K562 (cell line): ENCODE results near the gene CNTN2. TPM values are rescaled to one million over a fixed set of nuclear protein-coding genes. Genes with fewer than 3 reads are reported as not detected.

Experiments
- AFF1 ChIP-seq, 2 experiments: fragments of 450-650 bp; IDR thresholded peaks; 2 replicates each; pipeline ENCODE4 v1.6.1; 2018; ENCODE audit warnings: mild to moderate bottlenecking in 2 of 2, low read depth in 1 of 2; ENCODE audit not compliant: partially characterized antibody in 2 of 2
- ATF3 ChIP-seq, 2 experiments: fragments of 450-650 bp in 1 of 2; sonication (generic) in 1 of 2; formaldehyde crosslinking in 1 of 2; IDR thresholded peaks in 1 of 2; conservative IDR thresholded peaks in 1 of 2; 2 replicates each; pipeline versions ENCODE4 v1.6.1 to v1.8.1; 2016 to 2023; ENCODE audit warnings: mild to moderate bottlenecking in 2 of 2, moderate library complexity in 2 of 2, inconsistent platforms in 1 of 2, missing genetic modification reagents in 1 of 2
- CC2D1A ChIP-seq: fragments of 450-650 bp; IDR thresholded peaks from 2 replicates; pipeline ENCODE4 v1.6.1; 2017; ENCODE audit warnings: mild to moderate bottlenecking
- CHCHD3 ChIP-seq: fragments of 250-450 bp; sonication (Bioruptor Pico); IDR thresholded peaks from 2 replicates; pipeline ENCODE4 v2.1.2; 2022; ENCODE audit warnings: mild to moderate bottlenecking
- E2F1 ChIP-seq: sonication (generic); formaldehyde crosslinking; IDR thresholded peaks from 2 replicates; pipeline ENCODE4 v1.8.1; 2023; ENCODE audit warnings: mild to moderate bottlenecking, missing genetic modification reagents, moderate library complexity
- ETV6 ChIP-seq, 3 experiments: fragments of 150-350 bp in 1 of 3; sonication (generic) in 1 of 3; formaldehyde crosslinking in 1 of 3; IDR thresholded peaks; 2 replicates each; pipeline versions ENCODE4 v1.6.1 to v1.8.0; 2014 to 2022; ENCODE audit warnings: borderline replicate concordance in 2 of 3, low read depth in 2 of 3, antibody characterized with exemption in 1 of 3, low read length in 1 of 3, mild to moderate bottlenecking in 1 of 3, missing genetic modification reagents in 1 of 3
- FOXA1 ChIP-seq: fragments of 450-650 bp; IDR thresholded peaks from 2 replicates; pipeline ENCODE4 v1.6.1; 2016; ENCODE audit warnings: mild to moderate bottlenecking, borderline replicate concordance
- GABPA ChIP-seq: fragments of 200-800 bp; sonication (Bioruptor generic); conservative IDR thresholded peaks from 2 replicates; pipeline ENCODE4 v1.6.1; 2016; ENCODE audit warnings: low read depth, missing genetic modification characterization, missing compliant biosample characterization
- GTF2B ChIP-seq: IDR thresholded peaks from 2 replicates; pipeline ENCODE4 v1.6.1; 2011; ENCODE audit not compliant: insufficient read length; ENCODE audit errors: extremely low read depth
- HEY1 ChIP-seq: fragments of 250-450 bp; sonication (Bioruptor Pico); IDR thresholded peaks from 2 replicates; pipeline ENCODE4 v1.5.0; 2020; ENCODE audit warnings: mild to moderate bottlenecking, moderate library complexity, borderline replicate concordance
- PPARD ChIP-seq: fragments of 250-450 bp; sonication (Bioruptor Pico); IDR thresholded peaks from 2 replicates; pipeline ENCODE4 v1.8.0; 2022; ENCODE audit warnings: inconsistent platforms, mild to moderate bottlenecking, moderate library complexity
- SMARCE1 ChIP-seq: fragments of 450-650 bp; IDR thresholded peaks from 2 replicates; pipeline ENCODE4 v1.7.1; 2016; ENCODE audit warnings: mild to moderate bottlenecking
- ZBTB11 ChIP-seq, 3 experiments: fragments of 200-800 bp in 1 of 3; fragments of 250-450 bp in 1 of 3; fragments of 450-650 bp in 1 of 3; sonication (Bioruptor Pico) in 1 of 3; sonication (Bioruptor generic) in 1 of 3; formaldehyde crosslinking in 1 of 3; IDR thresholded peaks; 2 replicates each; pipeline versions ENCODE4 v1.6.1 to v1.8.0; 2016 to 2022; ENCODE audit warnings: mild to moderate bottlenecking in 2 of 3, missing genetic modification characterization in 2 of 3, missing compliant biosample characterization in 1 of 3, moderate library complexity in 1 of 3
- ZNF384 ChIP-seq: IDR thresholded peaks from 2 replicates; pipeline ENCODE4 v1.6.1; 2012; ENCODE audit warnings: low read depth, low read length, improper control_type of control experiment
- ZNF431 ChIP-seq: sonication (generic); formaldehyde crosslinking; IDR thresholded peaks from 2 replicates; pipeline ENCODE4 v1.8.0; 2022; ENCODE audit warnings: mild to moderate bottlenecking, missing genetic modification reagents
- polyA plus RNA-seq, 8 experiments: library from polyadenylated mRNA; depleted of rRNA in 4 of 8; stranded (reverse) in 5 of 8; unstranded in 3 of 8; fragments of >200 nt; fragmentation: Nextera tagmentation in 2 of 8; fragmentation: Illumina TruSeq in 1 of 8; extraction: Ambion mirVana in 2 of 8; extraction: Trizol in 1 of 8; gene quantifications; 2 replicates each; pipeline versions ENCODE4 v1.2.1 to v1.2.3, GENCODE V29; 2011 to 2014; ENCODE audit warnings: inconsistent platforms in 1 of 8, missing spikeins in 1 of 8
- total RNA-seq, 7 experiments: library from RNA; depleted of rRNA in 6 of 7; stranded (reverse); fragments of >200 nt in 6 of 7; fragmentation: Illumina TruSeq in 2 of 7; extraction: Trizol in 2 of 7; gene quantifications; 2 replicates each; pipeline versions ENCODE4 v1.2.1 to v1.2.3, GENCODE V29; 2011 to 2021; ENCODE audit warnings: low replicate concordance in 1 of 7

The CNTN2 gene
- total and polyA plus RNA-seq, 9 of the 15 experiments (the other 6 are each of a cell fraction or from before 2014, with no cell fraction given), result not detected

GRCh38 chr1:205124726-205125125 is 81.7 kb downstream of the CNTN2 start (continued):
- TF ChIP-seq FOXA1 (no peak), PPARD (no peak), E2F1 (CRISPR knock-in tag) (no peak), CC2D1A (no peak), CHCHD3 (no peak), ZNF384 (peak; percentile 49; the same call in 1 of the 2 replicates), ATF3 (IDR thresholded peaks at IDR 0.05) (peak; percentile 61), ATF3 (CRISPR knock-in tag; conservative IDR thresholded peaks at IDR 0.05) (no peak), ZBTB11 (CRISPR knock-in tag; IDR thresholded peaks at IDR 0.05) (peak in 1 of 3 experiments; percentile 41; a peak in 2 of 6 replicates), HEY1 (CRISPR knock-in tag) (no peak), SMARCE1 (peak; percentile 48; the same call in 1 of the 2 replicates), GABPA (tag) (no peak), AFF1 (IDR thresholded peaks at IDR 0.05; ENCODE audit: low read depth in 1 of 2, partially characterized antibody in 2 of 2) (no peak), GTF2B (no peak), ZNF431 (no peak), ETV6 (IDR thresholded peaks at IDR 0.05; ENCODE audit: borderline replicate concordance in 1 of 2, low read depth in 2 of 2, low read length in 1 of 2) (no peak), ETV6 (CRISPR knock-in tag; IDR thresholded peaks at IDR 0.05; ENCODE audit: borderline replicate concordance) (no peak)
